GM12892 (cell line): ENCODE data around the gene SYNPO.

Experiments used
- POLR2A ChIP-seq: IDR thresholded peaks from 2 replicates; pipeline ENCODE4 v1.6.1; 2011; ENCODE audit warnings: low read depth, low read length, control low read depth
- POLR2AphosphoS5 ChIP-seq: IDR thresholded peaks from 2 replicates; pipeline ENCODE4 v1.6.1; 2011; ENCODE audit warnings: low read depth, low read length, control low read depth
- TAF1 ChIP-seq: IDR thresholded peaks from 2 replicates; pipeline ENCODE4 v1.6.1; 2011; ENCODE audit warnings: low read depth, mild to moderate bottlenecking, control low read depth, low read length, borderline replicate concordance

- TF ChIP-seq POLR2AphosphoS5 (no peak), POLR2A (no peak), TAF1 (no peak)
Observed at GRCh38 chr5:150613991-150614660, 26.3 kb upstream of the SYNPO start.
